ENCODE data around the gene CCDC81.
A peak's percentile ranks its signal among the peaks of the same experiment; 100 is the strongest.

Gene CCDC81

DNA sequence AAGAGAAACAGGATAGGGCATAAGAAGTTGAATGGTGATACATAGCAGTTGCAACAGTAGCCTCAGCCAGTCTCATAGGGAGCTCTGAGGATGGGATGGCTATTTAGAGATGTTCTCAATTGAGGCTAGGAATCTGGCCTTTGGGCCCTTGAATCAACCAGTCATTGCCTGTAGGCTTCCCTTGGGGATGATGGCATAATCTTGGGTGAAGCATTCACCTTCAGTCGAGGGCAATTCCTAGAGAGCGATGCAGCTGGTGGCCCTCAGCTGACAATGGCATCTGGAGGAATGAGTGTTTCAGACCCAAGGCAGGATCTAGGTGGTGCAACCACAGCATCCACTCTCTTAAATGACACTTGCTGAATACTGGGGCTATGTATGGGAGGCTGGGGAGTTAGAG lies 61.0 kb downstream of the CCDC81 start:
- FAIRE-seq (no peak), DNase-seq (ENCODE audit: insufficient read length, low spot score) (no peak)

DNA sequence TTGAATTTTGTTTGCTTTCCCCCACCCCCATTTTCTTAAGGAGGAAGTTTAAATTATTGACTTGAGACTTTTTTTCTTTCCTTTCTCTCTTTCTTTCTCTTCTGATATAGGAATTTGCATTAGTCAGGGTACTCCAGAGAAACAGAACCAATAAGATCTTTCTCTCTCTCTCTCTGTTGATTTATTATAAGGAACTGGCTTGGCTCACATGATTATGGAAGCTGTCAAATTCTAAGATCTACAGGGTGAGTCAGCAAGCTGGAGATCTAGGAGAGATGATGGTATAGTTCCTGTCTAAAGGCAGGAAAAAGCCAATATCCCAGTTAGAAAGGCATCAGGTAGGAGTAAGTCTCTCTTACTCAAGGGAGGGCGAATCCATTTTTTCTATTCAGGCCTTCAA lies 64.0 kb downstream of the CCDC81 start:
- FAIRE-seq = peak; percentile 49
- DNase-seq (ENCODE audit: insufficient read length, low spot score) = peak; percentile 42

DNA sequence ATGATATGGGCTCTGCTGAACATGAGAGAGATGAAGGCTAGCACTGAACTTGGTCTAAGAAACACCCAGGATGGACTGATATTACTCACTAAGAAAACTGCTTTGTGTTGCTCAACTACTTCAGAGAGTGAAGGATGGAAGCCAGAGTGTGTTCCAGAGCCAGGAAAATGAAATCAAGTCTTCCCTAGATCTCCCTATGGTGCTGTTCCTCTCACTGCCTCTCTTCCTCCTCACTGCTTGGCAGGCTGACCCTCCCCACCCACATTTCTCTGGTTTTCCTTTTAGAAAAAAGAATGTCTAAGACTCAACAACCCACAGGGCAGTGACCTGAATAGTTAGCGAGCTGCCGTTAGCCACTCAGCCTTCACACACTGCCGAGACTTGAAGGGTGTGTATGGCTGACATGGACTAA lies 65.6 kb downstream of the CCDC81 start:
- FAIRE-seq (no peak), DNase-seq (ENCODE audit: insufficient read length, low spot score) (no peak)

GRCh38 chr11:86440843-86441242 lies 66.2 kb downstream of the CCDC81 start:
- DNase-seq (ENCODE audit: insufficient read length, low spot score) (no peak), FAIRE-seq (no peak)

DNA sequence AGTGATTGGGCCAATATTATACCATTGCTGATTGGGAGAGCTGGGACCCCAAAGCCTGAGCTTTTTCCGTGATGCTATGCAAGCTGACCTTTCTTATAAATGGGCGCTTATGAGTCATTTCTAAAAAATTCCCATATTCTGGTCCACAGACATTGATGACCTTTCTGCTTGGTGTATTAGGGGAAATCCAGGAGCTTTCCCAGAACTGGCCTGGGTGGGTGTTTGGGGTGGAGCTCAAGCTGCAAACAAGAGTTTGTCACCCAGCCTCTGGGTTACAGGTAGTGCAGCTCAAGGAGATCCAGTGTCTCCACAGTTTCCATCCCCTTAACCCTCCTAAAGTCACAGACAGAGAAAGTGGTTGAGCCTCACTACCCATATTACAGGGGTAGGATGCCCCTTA lies 67.7 kb downstream of the CCDC81 start:
- no peak for FAIRE-seq
- DNase-seq (ENCODE audit: insufficient read length, low spot score) = peak; percentile 54

DNA sequence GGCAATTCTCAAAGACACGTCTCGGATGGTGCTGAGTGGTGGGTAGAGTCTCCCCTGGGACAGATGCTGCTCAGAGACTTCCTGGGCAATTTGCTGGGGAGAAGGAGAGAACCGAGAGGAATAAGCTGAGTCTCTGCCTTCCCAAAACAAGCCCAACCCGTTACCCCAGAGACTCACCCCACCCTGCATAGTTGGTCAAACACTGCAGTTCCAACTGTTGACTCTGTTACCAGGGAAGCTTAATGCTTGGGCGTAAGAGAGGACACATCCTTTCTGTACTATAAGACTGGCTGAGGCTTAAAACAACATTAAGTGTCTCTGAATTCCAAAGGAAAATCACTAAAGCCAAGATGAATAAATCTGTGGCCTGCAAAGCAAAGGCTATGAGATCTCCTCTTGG lies 68.1 kb downstream of the CCDC81 start:
- FAIRE-seq (no peak), DNase-seq (ENCODE audit: insufficient read length, low spot score) (no peak)

DNA sequence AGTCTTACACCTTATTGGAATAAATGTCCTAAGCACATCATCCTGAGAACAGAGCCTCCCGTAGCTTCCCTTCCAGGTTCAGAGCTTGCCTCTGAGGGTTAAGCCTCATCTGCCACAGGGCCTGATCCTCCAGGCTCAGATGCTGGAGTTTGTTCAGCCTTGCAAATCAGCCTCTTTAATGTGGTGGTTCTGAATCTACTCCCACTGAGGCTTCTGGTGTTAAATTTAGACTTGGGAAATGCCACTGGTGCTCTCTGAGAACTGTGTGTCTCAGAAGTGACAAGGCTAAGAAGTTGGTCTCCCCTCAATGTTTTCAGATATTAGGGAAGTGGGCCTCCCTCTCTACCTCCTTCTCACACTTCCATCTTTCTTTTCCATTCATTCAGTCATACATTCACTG lies 68.7 kb downstream of the CCDC81 start:
- DNase-seq (ENCODE audit: insufficient read length, low spot score) (no peak), FAIRE-seq (no peak)

DNA sequence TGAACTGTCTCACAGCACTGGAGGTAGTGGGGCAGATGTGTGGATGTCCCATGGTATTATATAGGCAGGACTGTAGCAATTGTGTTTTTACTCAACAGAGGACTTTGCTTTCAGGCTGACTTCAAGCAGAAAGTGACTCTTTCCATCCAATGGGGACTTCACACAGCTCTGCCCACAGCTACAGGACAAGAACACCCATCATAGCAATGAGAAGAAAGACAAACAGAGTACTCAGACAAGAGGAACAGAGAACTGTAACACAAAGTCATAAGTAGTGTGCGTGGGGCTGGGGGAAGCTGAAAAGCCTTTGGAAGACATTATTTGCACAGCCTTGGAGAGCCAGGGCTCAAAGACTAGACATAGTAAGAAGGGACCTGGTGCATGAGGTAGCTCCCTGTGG lies 70.3 kb downstream of the CCDC81 start:
- DNase-seq (ENCODE audit: insufficient read length, low spot score) = no peak

DNA sequence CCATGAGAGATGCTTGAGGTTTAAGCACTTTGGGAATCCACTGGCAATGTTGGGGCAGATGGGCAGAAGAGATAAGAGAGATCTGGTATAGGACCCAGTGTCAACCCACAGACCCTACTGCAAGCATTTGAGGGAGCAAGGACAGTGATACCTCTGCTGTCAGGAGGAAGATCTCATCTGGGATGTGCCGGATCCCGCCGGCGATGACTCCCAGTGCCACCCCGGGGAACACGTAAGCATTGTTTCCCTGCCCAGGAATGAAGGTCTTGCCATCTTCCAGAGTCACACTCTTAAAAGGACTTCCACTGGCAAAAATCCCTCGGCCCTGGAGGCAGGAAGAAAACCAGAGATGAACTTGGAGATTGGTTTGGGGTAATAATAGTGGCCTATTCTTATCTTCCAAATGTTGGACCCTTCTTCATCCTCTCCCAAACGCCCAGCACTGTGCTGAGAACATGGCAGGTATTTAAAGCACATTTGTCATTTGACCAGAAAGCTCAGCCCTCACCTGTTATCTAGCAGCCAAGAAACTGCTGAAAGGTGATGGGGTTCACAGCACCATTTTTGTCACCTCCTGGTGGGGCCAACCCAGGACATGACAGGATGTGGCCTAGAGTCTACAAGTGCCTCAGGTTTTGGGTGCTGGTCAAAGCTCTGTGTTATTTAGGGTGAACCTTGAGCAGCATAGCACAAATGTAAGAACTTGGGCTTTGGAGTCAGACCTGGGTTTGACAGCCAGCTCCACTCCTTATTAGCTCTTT lies 71.7 kb downstream of the CCDC81 start:
- DNase-seq (ENCODE audit: insufficient read length, low spot score) (no peak), FAIRE-seq (no peak)

More for the DNA sequence above, 70.3 kb downstream of the CCDC81 start:
- FAIRE-seq = no peak

DNA sequence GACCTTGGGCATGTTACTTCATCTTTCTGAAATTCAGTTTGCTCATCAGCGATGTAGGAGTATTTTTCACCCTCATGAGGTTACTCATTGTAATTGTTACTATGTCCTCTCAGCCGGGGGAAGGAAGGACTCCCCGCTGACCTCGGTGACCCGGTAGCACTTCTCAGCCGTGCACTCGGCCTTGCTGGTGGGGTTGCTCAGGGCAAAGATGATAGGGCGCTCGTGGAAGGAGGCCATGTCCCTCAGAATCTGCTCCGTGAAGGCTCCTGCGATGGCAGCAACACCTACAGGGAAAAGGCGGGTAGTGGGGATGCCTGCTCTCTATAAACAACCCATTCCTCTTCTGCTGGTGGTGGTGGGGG lies 72.2 kb downstream of the CCDC81 start:
- DNase-seq (ENCODE audit: insufficient read length, low spot score) (no peak), FAIRE-seq (no peak)

DNA sequence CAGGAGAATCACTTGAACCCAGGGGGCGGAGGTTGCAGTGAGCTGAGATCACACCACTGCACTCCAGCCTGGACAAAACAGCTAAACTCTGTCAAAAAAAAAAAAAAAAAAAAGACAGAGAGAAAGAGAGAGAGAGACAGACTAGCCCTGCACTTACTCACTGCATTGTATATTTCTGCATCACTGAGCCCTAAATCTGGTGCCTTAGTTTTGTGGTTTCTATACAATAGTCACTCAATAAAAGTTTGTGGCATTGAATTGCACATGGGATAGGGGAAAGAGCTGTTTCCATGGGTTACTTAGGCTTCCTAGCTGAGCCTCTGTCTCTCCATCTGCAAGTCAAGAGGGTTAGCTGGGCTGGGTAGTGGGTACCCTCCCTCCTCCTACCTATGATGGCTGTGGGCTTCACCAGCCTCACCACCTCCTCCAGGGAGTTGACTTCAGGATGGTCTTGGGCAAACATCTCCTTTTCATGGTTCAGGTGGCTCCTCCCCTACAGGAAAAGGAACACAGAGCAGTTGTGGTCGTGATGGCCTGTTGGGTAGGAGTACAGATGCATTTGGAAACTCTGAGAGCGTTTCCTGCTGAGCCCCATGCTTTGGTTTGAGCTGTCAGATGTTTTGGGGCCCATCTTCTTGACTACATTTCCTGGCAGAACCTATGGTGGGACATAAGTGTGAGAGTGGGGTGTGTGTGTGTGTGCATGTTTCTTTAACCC lies 73.2 kb downstream of the CCDC81 start:
- DNase-seq (ENCODE audit: insufficient read length, low spot score) = no peak
- FAIRE-seq = no peak

GRCh38 chr11:86449993-86450629 lies 75.4 kb downstream of the CCDC81 start:
- FAIRE-seq (no peak), DNase-seq (ENCODE audit: insufficient read length, low spot score) (no peak)

DNA sequence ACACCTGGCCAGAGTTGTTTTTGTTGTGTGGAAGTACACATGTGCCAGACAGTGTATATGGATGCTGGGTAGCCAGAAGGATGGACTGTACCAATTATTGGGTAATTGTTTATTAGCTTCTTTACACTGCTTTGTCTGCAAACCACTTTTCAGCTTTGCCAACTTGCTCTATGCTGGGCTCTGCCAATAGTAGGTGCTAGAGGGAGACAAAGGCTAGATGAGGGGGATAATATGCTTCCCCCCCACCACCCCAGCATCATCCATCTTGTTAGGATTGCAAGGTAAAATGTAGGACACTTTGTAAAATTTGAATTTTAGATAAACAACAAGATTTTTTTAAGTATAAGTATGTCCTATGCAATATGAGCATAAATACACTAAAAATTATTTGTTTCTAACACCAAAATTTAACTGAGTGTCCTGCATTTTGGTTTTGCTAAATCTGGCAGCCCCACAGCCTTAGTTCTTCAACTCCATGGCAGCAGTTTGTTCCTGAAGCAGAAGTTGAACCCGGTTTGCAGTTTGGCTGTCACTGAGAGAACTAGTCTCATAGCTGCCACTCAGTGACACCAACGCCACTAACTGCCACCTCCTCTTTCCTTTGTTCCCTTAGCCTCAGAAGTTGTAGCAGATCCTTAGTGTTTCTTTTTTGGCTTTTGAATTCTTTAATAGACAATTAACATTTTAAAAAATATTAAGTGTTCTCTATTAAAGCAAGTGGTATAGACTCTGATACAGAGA lies 78.8 kb downstream of the CCDC81 start:
- FAIRE-seq (no peak), DNase-seq (ENCODE audit: insufficient read length, low spot score) (no peak)

DNA sequence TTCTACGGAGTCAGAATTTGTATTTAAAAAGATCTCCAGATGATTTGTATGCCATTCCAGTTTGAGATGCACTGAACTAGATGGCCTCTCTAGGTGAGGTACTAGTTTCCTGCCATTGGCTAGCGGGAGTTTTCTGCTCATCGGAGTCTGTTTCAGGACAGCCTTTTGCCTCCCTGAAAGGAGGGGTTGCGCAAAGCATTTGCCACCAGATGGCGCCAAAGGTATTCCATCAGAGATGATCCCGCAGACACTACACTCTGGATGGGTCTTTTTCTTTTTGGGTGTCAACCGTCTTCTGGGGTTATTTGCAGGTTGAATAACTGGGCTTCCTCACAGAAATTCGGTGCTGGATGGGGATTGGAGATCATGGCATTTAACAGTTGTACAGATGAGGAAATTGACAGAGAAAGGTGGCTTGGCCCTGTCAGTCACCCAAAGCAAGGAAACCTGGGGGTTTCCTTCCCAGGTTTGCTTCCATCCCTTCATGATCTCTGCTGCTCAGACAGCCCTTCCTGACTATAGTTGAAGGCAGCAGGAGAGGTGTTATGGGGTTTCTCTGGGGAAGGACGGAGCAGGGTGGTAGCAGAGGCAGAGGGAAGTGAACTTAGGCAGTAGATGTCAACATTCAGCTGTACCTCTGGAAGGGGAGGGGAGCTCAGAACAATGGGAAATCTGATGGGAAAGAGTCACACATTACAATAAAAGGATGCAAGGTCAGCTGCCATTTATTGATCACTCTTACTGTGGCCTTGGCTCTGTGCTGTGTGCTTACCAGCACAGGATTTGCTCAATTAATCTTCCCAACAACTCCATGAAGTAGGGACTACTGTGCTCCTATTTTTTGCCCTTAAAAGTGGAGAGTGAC lies 81.6 kb downstream of the CCDC81 start:
- FAIRE-seq (no peak), DNase-seq (ENCODE audit: insufficient read length, low spot score) (peak; percentile 80)

GRCh38 chr11:86458294-86459001 lies 83.8 kb downstream of the CCDC81 start:
- FAIRE-seq = no peak
- no peak for DNase-seq (ENCODE audit: insufficient read length, low spot score)

DNA sequence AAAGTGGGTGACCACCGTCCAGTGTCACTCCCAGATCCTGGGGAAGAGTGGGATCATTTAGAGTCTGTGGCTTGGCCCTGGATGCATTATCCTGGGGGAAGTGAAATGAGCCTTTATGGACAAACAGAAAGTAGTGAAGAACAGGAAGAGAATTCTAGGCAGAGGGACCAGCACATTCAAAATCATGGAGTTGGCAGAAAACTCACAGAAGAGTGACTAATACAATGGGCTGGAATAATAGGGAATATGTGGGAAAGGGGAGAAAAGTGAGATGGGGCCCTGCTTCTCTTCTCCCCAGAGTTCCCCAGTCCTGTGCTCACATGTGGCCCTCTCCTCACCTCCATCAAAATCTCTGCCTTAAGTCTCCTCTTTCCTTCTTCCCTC lies 84.3 kb downstream of the CCDC81 start:
- DNase-seq (ENCODE audit: insufficient read length, low spot score) = no peak
- no peak for FAIRE-seq

DNA sequence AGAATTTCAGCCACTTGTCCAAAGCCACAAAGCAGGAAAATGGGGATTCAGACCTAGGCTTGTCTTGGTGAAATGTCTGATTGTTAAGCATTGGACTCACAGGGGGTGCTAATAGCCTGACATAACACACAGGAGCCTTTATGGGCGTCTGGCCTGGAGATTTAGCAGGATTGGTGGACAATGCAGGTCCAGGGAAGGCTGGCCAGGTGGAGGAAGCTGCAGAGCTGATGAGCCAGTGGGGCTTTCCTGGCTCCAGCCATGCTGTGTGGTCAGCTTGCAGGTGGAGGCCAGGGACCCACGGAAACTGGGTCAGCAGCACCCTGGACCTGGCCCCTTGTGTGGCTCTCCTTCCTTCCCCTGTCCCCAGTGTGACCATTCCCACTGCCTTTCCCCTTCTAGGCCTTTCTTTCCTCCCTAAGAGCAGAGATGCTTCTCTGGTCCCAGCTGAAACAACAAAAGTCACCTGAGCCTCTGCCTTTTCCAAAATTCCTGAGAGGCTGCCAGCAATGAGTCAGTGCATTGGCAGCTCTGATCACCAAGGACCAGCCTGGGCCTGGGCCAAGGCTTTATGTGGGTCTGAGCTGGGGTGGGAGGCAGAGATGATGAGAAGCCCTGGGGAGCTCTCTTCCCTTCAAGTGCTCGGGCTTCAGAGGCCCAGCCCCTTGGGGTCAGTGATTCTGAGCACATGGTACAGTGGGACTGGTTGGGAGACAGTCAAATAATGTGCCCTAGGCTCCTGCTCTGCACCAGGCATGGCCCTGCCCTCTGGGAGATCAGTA lies 85.2 kb downstream of the CCDC81 start:
- DNase-seq (ENCODE audit: insufficient read length, low spot score) (peak; percentile 93), FAIRE-seq (peak; percentile 85)

- peak; percentile 9 for FAIRE-seq
- no peak for DNase-seq (ENCODE audit: insufficient read length, low spot score)
Measured at GRCh38 chr11:86460461-86461385, 86.0 kb downstream of the CCDC81 start.

All from HTR-8/SVneo (cell line).